DMS153 (cell line): Measurements from ENCODE around the gene MECP2.
A peak's percentile ranks its signal among the peaks of the same experiment; 100 is the strongest.
"Not testable (repeated sequence)": the region's sequence is repeated elsewhere in the genome, so short reads cannot be mapped to it uniquely, and the experiment has no call there.

Experiments
- DNase-seq: peaks from one replicate; lab custom pipeline; 2025; lab: John Stamatoyannopoulos, UW

The MECP2 gene

GRCh38 chrX:153993079-153993478, 104.4 kb downstream of the MECP2 start:
- no peak for DNase-seq

GRCh38 chrX:153992180-153992579, 105.3 kb downstream of the MECP2 start:
- DNase-seq: no peak

- no peak for DNase-seq
Observed at GRCh38 chrX:153991013-153991580, 106.4 kb downstream of the MECP2 start.

GRCh38 chrX:153989973-153990655, 107.4 kb downstream of the MECP2 start:
- no peak for DNase-seq

GRCh38 chrX:153988493-153988892, 109.0 kb downstream of the MECP2 start:
- DNase-seq: no peak

GRCh38 chrX:153984351-153985178, 113.0 kb downstream of the MECP2 start:
- no peak for DNase-seq

- DNase-seq: no peak
Observed at GRCh38 chrX:153983321-153983801, 114.2 kb downstream of the MECP2 start.

- DNase-seq: no peak
Observed at GRCh38 chrX:153981771-153982533, 115.6 kb downstream of the MECP2 start.

GRCh38 chrX:153981231-153981630, 116.3 kb downstream of the MECP2 start:
- no peak for DNase-seq

- not testable (repeated sequence) for DNase-seq
Observed at GRCh38 chrX:153980394-153980793, 117.1 kb downstream of the MECP2 start.

GRCh38 chrX:153974726-153975286, 122.7 kb downstream of the MECP2 start:
- no peak for DNase-seq

GRCh38 chrX:153974003-153974725, 123.4 kb downstream of the MECP2 start:
- no peak for DNase-seq

- no peak for DNase-seq
Observed at GRCh38 chrX:153973127-153974002, 124.2 kb downstream of the MECP2 start.

- peak; percentile 83 for DNase-seq
Observed at GRCh38 chrX:153972368-153973126, 125.0 kb downstream of the MECP2 start, which contains the start of gene TMEM187. TSS of gene TMEM187 (plus strand) at chrX:153972754. CDS start at chrX:153982063, 9,309 bp downstream.
